NCI-H187 treated with DMSO at 0.1 percent for 48 hours (cell line): ENCODE results near the gene TNFRSF1A.
A peak's percentile ranks its signal among the peaks of the same experiment; 100 is the strongest.

Experiments
- DNase-seq: peaks from one replicate; lab custom pipeline; 2025; lab: John Stamatoyannopoulos, UW

TNFRSF1A gene

DNA sequence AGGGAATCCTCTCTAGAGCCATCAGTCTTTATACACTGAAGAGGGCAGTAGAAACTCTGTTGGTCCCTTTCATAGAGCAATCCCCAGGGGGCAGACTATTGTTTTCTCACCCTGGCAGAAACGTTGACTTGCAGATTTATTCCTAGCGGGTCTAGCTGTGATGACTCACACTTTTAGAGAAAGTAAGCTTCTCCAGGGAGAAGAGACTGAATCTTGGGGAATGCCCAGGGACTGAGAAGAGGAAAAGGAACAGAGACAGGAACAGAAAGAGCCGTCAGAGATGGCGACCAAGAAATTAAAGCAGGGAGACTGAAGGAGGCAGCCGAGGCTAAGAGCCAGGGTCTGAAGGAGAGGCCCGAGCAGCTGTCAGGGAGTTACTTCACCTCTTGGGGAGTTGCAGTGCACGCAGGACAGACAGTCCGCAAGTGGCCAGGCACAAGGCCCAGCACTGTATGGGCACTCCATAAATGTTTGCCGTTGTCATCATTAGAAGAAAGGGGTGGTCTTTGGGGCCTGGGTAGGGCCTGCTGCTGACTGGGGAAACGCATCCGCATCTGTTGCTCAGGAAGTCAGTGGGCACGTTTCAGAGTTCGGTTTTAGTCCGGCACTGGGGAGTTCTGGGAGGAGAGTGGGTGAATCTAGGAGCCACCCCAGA, 18.4 kb downstream of the TNFRSF1A start:
- DNase-seq: peak; percentile 18

DNA sequence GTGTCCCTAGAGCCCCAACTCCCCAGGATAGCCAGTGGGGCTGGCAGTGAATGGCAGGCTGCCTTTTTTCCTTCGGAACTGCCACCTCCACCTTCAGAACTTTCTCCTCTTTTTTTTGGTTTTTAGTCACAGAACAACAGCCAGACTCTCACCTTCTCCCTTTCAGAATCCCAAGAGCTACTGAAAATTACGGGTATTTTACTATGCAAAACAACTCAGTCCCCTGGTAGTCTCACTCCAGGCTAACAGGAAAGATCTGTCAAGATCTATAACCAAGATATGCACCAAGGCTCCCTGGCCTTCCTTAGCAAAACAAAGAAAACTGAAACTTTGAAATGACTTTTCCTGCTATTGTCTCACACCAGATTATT, 18.9 kb downstream of the TNFRSF1A start:
- DNase-seq: no peak

- no peak for DNase-seq
Measured at GRCh38 chr12:6322352-6322751, 19.5 kb downstream of the TNFRSF1A start.

DNA sequence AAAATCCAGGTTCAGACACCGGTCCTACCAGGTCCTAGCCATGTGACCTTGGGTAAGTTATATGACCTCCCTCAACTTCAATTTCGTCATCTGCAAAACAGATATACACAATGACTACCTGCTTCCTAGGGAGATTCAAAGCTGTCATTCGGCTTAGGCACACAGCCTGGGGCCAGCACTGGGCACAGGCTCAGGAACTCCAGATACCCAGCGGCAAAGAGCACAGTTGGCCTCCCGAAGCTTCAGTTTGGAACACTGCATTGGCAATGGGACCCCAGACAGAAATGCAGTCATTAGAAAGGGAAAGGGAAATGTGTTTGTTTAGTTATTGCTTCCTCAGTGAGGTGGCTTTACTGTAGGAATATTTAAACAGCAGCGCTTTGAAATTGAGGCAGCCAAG, 20.0 kb downstream of the TNFRSF1A start:
- DNase-seq: no peak

GRCh38 chr12:6319446-6319845, 22.4 kb downstream of the TNFRSF1A start:
- no peak for DNase-seq

DNA sequence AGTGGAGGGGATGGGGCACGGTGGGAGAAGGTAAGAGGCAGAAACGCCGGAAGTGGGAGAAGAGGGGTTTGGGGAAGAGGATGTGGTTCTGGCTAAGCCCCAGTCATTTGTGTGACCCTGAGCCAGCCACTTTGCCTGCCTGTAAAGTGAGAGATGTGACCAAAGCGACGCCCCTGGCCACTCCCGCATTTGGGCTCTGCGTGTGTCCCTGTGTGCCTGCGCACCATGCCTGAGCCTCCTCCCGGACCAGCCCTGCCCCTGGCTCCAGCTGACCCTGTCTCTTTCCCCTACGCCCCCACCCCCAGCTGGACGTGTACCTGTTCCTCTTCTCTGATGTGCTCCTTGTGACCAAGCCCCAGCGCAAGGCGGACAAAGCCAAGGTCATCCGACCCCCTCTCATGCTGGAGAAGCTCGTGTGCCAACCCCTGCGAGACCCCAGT, 23.4 kb downstream of the TNFRSF1A start:
- DNase-seq: no peak

- DNase-seq: no peak
Measured at GRCh38 chr12:6317693-6318439, 24.0 kb downstream of the TNFRSF1A start.

DNA sequence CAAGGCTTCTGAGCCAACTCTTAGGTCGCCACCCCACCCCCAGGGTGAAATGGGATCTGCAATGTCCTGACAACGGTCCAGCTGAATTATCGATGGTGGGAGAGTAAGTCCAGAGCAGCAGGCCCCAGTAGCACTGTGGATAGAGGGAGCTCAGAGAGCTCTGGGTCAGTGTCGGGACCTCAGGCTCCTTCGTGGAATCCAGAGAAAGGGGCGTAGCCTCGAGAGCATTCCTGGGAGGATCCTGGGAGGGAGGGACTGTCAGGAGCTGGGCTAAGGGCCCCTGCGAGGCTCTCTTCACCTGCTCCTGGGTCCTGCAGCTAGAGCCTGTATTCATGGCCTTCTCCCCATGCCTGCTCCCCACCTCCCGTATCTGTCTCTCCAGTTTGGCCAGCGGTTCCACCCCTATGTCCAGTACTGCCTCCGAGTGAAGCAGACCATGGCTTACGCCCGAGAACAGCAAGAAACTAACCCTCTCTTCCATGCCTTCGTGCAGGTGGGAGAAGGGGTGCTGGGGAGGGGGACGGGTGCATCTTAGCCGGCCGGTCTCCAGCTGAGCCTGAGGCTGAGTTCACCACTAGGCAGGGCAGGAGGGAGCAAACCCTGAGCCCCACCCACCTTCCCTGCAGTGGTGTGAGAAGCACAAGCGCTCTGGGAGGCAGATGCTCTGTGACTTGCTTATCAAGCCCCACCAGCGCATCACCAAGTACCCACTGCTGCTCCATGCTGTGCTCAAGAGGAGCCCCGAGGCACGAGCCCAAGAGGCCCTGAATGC, 24.8 kb downstream of the TNFRSF1A start:
- no peak for DNase-seq

DNA sequence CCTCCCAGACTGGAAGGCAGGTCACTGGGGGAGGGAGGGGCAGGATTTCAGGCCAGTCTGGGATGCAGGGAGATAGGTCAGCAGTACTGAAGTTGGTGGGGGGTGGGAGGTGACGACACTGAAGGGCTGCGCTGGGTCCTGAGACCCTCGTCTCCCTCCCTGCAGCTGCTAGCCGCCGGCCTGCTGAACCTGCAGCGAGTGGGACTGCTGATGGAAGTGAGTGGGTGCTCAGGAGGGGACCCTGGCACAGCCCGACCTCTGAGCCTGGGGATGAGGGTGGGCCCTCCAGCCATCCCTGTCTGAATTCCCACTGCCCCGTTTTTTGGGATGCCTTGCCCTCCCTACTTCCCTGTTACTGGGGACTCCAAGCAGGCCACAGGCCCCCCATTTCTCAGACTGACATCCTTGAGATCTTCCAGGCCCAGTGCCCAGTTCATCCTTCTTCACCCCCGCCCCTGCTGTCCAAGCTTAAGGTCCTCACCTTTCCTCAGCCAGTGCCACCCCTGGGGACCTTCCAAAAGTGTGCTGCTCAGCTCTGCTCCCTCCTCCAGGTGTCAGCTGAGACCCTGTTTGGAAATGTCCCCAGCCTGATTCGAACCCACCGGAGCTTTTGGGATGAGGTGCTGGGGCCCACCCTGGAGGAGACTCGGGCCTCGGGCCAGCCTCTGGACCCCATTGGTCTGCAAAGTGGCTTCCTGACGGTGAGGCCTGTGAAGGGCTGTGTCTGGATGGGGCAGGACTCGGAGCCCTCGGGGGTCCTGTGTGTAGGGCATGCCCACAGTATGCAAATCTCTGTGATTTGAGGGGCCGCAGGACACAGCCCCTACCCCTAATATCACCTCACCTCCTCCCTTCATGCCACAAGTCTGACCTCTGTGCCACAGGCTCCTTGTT, 25.9 kb downstream of the TNFRSF1A start:
- no peak for DNase-seq

DNA sequence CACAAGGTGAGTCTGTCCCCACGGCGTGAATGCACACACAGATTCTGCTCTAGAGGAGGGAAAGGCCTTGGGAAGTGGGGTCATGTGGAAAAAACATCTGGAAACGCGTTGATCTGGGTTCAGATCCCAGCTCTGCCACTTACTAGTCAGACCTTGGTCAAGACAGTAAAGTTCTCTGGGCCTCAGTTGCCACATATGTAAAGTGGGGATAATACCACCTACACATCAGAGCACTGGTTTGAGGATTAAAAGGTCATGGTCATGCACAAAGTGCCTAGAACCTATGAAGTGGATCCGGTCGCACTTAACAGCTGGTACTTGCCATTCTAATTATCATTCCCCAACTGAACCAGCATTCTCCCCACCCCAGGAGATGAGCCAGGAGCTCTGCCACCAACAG, 26.7 kb downstream of the TNFRSF1A start:
- no peak for DNase-seq

GRCh38 chr12:6314776-6315175, 27.1 kb downstream of the TNFRSF1A start:
- no peak for DNase-seq

DNA sequence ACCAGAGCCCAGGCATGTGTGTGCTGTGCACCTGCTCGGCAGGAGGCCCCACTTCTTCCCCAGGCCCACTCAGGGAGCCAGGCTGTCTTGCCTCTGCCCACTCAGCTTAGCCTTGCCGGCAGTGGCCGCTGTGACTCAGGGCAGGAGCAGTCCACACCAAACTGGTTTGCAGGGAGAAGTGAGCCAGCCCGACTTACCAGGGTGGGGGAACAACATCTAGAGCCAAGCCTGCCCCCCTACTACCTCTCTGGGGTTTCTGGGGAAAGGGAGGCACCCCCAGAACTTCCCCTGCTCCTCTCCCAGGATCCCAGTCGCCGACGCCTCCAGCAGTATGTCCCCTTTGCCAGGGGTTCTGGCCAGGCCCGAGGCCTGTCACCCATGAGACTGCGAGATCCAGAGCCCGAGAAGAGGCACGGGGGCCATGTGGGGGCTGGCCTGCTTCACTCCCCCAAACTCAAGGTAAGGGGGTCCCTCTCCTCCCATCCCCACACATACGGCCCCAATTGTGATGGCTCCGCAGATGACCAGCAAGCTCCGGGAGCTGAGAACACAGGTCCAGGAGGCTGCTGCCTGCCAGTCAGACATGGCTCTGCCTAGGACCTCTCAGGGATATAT, 28.4 kb downstream of the TNFRSF1A start:
- DNase-seq: no peak

GRCh38 chr12:6312529-6313325, 29.1 kb downstream of the TNFRSF1A start:
- DNase-seq: no peak

GRCh38 chr12:6311822-6312528, 29.9 kb downstream of the TNFRSF1A start:
- DNase-seq: no peak

DNA sequence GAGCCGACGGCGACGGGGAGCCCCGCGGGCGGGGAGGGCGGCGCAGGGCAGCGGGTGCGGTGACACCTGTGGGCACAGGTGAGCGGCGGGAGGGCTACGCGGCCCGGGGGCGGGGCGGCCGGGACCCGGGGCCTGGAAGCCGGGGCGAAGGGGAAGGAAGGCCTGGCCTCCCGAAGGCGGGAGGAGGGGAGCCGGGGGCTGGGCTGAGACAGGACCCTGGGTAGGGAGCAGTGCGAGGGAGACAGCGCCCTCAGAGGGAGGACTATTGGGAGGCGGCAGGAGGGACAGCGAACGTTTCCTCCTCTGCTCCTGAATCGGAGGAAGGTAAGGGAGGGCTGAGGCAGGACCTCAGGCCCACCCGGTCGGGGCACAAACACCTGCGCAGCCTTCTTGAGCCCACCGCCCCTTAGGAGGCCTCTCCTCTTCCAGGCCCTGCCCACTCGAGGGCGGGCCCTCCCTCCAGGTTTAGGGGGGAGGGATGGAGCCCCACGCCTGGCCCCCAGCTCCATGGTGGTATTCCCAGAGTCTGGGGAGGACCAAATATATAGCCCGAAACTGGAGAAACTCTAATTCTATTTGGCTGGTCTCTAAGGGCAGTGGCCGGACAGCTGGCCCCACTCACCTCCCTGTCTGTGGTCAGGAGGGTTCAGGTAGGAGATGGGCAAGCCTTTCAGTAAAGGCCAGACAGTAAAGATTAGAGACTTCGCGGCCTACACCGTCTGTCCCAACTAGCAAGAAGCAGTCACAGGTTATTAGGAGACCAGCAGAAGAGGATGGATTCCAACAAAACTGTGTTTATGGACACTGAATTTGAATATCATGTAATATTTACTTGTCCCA, 30.9 kb downstream of the TNFRSF1A start:
- no peak for DNase-seq

DNA sequence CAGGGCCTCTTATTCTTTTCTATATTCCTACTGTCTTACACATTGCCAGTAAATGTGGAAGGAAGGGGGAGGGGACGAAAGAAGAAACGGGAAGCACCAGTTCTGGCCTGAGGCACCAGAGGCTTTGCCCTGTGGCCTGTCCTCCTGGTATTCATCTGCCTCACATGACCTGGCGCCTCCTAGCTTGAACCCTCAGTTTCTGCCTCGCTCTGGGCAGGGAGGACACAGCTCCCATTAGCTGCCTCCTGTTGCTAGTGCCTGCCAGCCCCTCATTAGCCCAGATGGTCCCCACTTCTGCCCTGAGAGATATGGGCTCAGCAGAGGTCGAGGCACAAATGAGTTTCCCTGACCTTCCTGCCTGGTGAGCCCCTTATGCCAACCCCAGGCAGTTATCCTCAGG, 34.3 kb downstream of the TNFRSF1A start:
- no peak for DNase-seq

DNA sequence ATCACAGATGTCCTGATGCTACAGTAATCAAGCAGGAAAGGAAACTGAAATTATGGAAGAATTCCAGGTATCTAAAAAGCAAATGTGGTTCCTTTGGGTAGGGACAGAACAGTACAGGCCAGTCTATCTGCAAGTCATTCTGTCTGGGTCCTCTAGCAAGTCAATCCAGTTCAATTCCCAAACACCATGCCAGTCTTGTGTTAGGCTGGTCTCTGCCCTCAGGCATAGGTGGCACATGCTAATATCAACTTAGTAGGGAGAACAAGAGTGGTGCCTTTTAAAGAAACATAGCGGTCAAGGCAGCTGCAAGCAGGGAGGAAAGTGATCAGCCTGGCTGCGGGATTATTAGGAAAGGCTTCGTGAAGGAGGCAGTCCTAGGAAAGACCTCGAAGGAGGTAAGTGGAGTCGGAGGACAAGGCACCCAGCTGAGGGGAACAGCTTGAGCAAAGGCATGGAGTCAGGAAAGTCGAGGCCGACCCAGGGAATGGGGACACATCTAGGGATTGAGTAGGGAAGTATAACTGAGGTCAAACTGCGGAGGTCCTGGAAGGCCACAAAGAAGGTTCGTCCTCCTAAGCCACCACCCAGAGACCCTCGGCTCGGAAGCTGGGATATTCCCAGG, 35.2 kb downstream of the TNFRSF1A start:
- no peak for DNase-seq

DNA sequence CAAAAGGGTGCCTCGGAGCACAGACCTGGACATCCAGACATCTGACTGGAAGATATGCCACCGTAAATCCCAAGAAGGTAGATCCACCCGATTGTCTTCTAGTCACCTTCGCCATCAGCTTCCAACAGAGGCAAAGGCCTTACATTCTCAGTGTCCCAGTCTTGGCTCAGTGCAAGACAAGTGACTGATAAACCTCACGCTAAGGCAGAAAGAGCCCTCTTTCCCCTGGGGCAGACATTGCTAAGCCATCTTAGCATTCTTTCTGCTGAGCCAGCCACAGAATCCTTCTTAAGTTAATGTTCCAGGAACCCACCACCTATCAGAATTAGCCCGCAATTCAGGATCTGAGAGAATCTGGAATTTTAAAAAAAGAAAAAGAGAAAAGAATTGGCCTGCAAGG, 35.7 kb downstream of the TNFRSF1A start:
- no peak for DNase-seq

GRCh38 chr12:6303071-6303470, 38.8 kb downstream of the TNFRSF1A start:
- DNase-seq: no peak
